PC-3 (cell line): ENCODE data around the gene RAG2.

Source experiments
- EZH2phosphoT487 ChIP-seq: fragments of 300-600 bp; sonication (generic); IDR thresholded peaks from 2 replicates; pipeline ENCODE4 v1.6.1; 2018; ENCODE audit warnings: mild to moderate bottlenecking, antibody characterized with exemption, low read length, borderline replicate concordance
- TF ChIP-seq, protein P1 (sequence below): fragments of 300-600 bp; sonication (generic); conservative IDR thresholded peaks from 2 replicates; pipeline ENCODE4 v1.5.1; 2017; ENCODE audit warnings: antibody characterized with exemption, low read depth, mild to moderate bottlenecking, low read length

DNA sequence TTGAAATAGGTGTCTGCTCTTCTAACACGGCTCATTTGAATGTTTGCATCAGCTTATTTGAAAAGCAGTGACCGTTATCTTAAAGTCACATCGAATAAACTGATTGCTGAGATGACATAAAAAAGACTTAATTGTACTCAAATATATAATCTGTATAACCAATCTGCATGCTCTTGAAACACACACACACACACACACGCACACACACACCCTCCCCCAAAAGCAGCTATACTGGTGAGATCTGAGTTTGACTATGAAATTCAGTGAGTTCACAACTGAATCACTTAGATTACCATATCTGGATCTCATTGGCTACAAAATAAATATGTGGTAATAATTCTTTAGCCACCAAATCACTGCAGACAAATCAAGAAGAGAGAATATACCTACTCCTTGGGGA lies 7.5 kb downstream of the RAG2 start:
- TF ChIP-seq, protein P1, sequence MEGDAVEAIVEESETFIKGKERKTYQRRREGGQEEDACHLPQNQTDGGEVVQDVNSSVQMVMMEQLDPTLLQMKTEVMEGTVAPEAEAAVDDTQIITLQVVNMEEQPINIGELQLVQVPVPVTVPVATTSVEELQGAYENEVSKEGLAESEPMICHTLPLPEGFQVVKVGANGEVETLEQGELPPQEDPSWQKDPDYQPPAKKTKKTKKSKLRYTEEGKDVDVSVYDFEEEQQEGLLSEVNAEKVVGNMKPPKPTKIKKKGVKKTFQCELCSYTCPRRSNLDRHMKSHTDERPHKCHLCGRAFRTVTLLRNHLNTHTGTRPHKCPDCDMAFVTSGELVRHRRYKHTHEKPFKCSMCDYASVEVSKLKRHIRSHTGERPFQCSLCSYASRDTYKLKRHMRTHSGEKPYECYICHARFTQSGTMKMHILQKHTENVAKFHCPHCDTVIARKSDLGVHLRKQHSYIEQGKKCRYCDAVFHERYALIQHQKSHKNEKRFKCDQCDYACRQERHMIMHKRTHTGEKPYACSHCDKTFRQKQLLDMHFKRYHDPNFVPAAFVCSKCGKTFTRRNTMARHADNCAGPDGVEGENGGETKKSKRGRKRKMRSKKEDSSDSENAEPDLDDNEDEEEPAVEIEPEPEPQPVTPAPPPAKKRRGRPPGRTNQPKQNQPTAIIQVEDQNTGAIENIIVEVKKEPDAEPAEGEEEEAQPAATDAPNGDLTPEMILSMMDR, result no peak
- no peak for TF ChIP-seq EZH2phosphoT487
